ENCODE measurements around the gene AOPEP. TPM values are rescaled to one million over a fixed set of nuclear protein-coding genes. Genes with fewer than 3 reads are reported as not detected.

Gene AOPEP
- total and polyA plus RNA-seq, 7 donors = 28.0 to 490 (median 184) TPM

GRCh38 chr9:95071450-95071849 is 345.0 kb downstream of the AOPEP start:
- H3K27ac ChIP-seq = peak overlapping the region; percentile 34 to 99 (median 70)
- WGBS, 2 donors = 91 to 92% methylated on average over 5 of the region's 5 CpGs
- no peak overlapping the region for H3K4me3 ChIP-seq
- DNase-seq = no peak
- H3K4me1 ChIP-seq = peaks cover 0 to 100% (median 97%) of the 10 kb centered on the region in 4 donors
- peaks cover 0 to 34% (median 1%) of the 10 kb centered on the region in 4 donors for H3K36me3 ChIP-seq
- H3K27me3 ChIP-seq = no peaks in the 10 kb centered on the region
- intact Hi-C loops (cut with DNase I) = no loop called here
- TF ChIP-seq POLR2AphosphoS5 (IDR thresholded peaks at IDR 0.05) (no peak), EP300 (IDR thresholded peaks at IDR 0.05) (no peak), CTCF (IDR thresholded peaks at IDR 0.05) (no peak), POLR2A (IDR thresholded peaks at IDR 0.05) (no peak)
- no peaks in the 10 kb centered on the region for H3K9me3 ChIP-seq

GRCh38 chr9:95071925-95072324 is 345.4 kb downstream of the AOPEP start:
- Histone ChIP-seq H3K27ac (peak overlapping the region; percentile 34 to 99 (median 70)), H3K36me3 (peaks cover 0 to 34% (median 0%) of the 10 kb centered on the region in 4 donors), H3K27me3 (no peaks in the 10 kb centered on the region), H3K9me3 (no peaks in the 10 kb centered on the region), H3K4me1 (peaks cover 0 to 100% (median 97%) of the 10 kb centered on the region in 4 donors), H3K4me3 (no peak overlapping the region)
- 87 to 89% methylated on average over 5 of the region's 5 CpGs for WGBS, 2 donors
- intact Hi-C loops (cut with DNase I) = no loop called here
- no peak for DNase-seq
- TF ChIP-seq POLR2A (IDR thresholded peaks at IDR 0.05) (no peak), POLR2AphosphoS5 (IDR thresholded peaks at IDR 0.05) (peak in 1 of 4 donors; percentile 6), CTCF (IDR thresholded peaks at IDR 0.05) (no peak), EP300 (IDR thresholded peaks at IDR 0.05) (no peak)

GRCh38 chr9:95073042-95073607 is 346.6 kb downstream of the AOPEP start:
- TF ChIP-seq CTCF (IDR thresholded peaks at IDR 0.05) (peak in 1 of 4 experiments; percentile 9), EP300 (IDR thresholded peaks at IDR 0.05) (no peak), POLR2AphosphoS5 (IDR thresholded peaks at IDR 0.05) (no peak)
- intact Hi-C loops (cut with DNase I) = no loop called here
- peak overlapping the region; percentile 49 to 99 (median 72) for H3K27ac ChIP-seq
- no peaks in the 10 kb centered on the region for H3K27me3 ChIP-seq
- H3K4me1 ChIP-seq = peaks cover 0 to 100% (median 97%) of the 10 kb centered on the region in 4 donors
- H3K4me3 ChIP-seq = no peak overlapping the region
- DNase-seq = peak; percentile 68
- H3K9me3 ChIP-seq = no peaks in the 10 kb centered on the region
- 91 to 92% methylated on average over 18 of the region's 18 CpGs for WGBS, 2 donors
- H3K36me3 ChIP-seq = peaks cover 0 to 34% (median 0%) of the 10 kb centered on the region in 4 donors

- peaks cover 0 to 31% (median 0%) of the 10 kb centered on the region in 4 donors for H3K36me3 ChIP-seq
- peak overlapping the region in 3 of 4 donors; percentile 49 to 99 (median 90) for H3K27ac ChIP-seq
- H3K4me1 ChIP-seq = peaks cover 0 to 100% (median 97%) of the 10 kb centered on the region in 4 donors
- no peaks in the 10 kb centered on the region for H3K9me3 ChIP-seq
- WGBS, 2 donors = 85 to 92% methylated on average over 5 of the region's 5 CpGs
- H3K4me3 ChIP-seq = no peak overlapping the region
- TF ChIP-seq POLR2A (IDR thresholded peaks at IDR 0.05) = no peak
- no peak for TF ChIP-seq CTCF (IDR thresholded peaks at IDR 0.05)
- no peak for TF ChIP-seq POLR2AphosphoS5 (IDR thresholded peaks at IDR 0.05)
- no peak for TF ChIP-seq EP300 (IDR thresholded peaks at IDR 0.05)
- H3K27me3 ChIP-seq = no peaks in the 10 kb centered on the region
- DNase-seq = peak; percentile 56
- intact Hi-C loops (cut with DNase I) = no loop called here
Observed at GRCh38 chr9:95073918-95074317, 347.4 kb downstream of the AOPEP start.

All from sigmoid colon (tissue), 7 donors.